Measurements from ENCODE around the gene CACNB2.

DNA sequence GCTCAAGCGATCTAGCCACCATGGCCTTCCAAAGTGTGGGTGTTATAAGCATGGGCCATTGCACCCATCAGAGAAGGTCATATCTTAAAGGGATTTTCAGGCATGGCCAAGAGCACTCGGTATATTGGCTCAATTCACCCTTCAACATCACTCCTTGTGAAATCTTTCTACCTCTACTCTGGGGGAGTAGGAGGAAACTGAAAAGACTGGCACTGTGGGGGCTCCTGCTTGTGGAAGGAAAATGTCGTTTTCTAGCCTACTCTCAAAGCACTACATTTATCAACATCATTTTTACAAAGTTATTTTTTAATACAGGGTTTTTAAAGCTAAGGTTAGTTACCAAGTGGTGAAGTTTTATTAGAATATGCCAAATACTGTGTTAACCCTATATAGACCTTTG is 42.0 kb upstream of the CACNB2 start:
- TF ChIP-seq FOSL2 (CRISPR knock-in tag; IDR thresholded peaks at IDR 0.05) = no peak
- TF ChIP-seq, protein P1, sequence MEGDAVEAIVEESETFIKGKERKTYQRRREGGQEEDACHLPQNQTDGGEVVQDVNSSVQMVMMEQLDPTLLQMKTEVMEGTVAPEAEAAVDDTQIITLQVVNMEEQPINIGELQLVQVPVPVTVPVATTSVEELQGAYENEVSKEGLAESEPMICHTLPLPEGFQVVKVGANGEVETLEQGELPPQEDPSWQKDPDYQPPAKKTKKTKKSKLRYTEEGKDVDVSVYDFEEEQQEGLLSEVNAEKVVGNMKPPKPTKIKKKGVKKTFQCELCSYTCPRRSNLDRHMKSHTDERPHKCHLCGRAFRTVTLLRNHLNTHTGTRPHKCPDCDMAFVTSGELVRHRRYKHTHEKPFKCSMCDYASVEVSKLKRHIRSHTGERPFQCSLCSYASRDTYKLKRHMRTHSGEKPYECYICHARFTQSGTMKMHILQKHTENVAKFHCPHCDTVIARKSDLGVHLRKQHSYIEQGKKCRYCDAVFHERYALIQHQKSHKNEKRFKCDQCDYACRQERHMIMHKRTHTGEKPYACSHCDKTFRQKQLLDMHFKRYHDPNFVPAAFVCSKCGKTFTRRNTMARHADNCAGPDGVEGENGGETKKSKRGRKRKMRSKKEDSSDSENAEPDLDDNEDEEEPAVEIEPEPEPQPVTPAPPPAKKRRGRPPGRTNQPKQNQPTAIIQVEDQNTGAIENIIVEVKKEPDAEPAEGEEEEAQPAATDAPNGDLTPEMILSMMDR (CRISPR knock-in tag; IDR thresholded peaks at IDR 0.05) = no peak
- TF ChIP-seq, protein P2, sequence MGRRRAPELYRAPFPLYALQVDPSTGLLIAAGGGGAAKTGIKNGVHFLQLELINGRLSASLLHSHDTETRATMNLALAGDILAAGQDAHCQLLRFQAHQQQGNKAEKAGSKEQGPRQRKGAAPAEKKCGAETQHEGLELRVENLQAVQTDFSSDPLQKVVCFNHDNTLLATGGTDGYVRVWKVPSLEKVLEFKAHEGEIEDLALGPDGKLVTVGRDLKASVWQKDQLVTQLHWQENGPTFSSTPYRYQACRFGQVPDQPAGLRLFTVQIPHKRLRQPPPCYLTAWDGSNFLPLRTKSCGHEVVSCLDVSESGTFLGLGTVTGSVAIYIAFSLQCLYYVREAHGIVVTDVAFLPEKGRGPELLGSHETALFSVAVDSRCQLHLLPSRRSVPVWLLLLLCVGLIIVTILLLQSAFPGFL (CRISPR knock-in tag; IDR thresholded peaks at IDR 0.05) = no peak
- TF ChIP-seq ZFX (CRISPR knock-in tag; IDR thresholded peaks at IDR 0.05; ENCODE audit: low read depth) = no peak
- TF ChIP-seq, protein P3, sequence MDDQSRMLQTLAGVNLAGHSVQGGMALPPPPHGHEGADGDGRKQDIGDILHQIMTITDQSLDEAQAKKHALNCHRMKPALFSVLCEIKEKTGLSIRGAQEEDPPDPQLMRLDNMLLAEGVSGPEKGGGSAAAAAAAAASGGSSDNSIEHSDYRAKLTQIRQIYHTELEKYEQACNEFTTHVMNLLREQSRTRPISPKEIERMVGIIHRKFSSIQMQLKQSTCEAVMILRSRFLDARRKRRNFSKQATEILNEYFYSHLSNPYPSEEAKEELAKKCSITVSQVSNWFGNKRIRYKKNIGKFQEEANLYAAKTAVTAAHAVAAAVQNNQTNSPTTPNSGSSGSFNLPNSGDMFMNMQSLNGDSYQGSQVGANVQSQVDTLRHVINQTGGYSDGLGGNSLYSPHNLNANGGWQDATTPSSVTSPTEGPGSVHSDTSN (CRISPR knock-in tag; IDR thresholded peaks at IDR 0.05; ENCODE audit: borderline replicate concordance) = no peak
- no peak for TF ChIP-seq ZMYM2 (CRISPR knock-in tag; IDR thresholded peaks at IDR 0.05)
- TF ChIP-seq, protein P4, sequence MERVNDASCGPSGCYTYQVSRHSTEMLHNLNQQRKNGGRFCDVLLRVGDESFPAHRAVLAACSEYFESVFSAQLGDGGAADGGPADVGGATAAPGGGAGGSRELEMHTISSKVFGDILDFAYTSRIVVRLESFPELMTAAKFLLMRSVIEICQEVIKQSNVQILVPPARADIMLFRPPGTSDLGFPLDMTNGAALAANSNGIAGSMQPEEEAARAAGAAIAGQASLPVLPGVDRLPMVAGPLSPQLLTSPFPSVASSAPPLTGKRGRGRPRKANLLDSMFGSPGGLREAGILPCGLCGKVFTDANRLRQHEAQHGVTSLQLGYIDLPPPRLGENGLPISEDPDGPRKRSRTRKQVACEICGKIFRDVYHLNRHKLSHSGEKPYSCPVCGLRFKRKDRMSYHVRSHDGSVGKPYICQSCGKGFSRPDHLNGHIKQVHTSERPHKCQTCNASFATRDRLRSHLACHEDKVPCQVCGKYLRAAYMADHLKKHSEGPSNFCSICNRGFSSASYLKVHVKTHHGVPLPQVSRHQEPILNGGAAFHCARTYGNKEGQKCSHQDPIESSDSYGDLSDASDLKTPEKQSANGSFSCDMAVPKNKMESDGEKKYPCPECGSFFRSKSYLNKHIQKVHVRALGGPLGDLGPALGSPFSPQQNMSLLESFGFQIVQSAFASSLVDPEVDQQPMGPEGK (CRISPR knock-in tag; IDR thresholded peaks at IDR 0.05) = no peak
- no peak for TF ChIP-seq HMGA1 (CRISPR knock-in tag; conservative IDR thresholded peaks at IDR 0.05)
- no peak for TF ChIP-seq KAT2B (IDR thresholded peaks at IDR 0.05; ENCODE audit: borderline replicate concordance, low read depth, low read length)
- TF ChIP-seq, protein P5, sequence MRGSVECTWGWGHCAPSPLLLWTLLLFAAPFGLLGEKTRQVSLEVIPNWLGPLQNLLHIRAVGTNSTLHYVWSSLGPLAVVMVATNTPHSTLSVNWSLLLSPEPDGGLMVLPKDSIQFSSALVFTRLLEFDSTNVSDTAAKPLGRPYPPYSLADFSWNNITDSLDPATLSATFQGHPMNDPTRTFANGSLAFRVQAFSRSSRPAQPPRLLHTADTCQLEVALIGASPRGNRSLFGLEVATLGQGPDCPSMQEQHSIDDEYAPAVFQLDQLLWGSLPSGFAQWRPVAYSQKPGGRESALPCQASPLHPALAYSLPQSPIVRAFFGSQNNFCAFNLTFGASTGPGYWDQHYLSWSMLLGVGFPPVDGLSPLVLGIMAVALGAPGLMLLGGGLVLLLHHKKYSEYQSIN (CRISPR knock-in tag; IDR thresholded peaks at IDR 0.05; ENCODE audit: borderline replicate concordance) = no peak
- TF ChIP-seq EZH2 (conservative IDR thresholded peaks at IDR 0.05; ENCODE audit: low read depth, low read length) = no peak
- TF ChIP-seq, protein P6, sequence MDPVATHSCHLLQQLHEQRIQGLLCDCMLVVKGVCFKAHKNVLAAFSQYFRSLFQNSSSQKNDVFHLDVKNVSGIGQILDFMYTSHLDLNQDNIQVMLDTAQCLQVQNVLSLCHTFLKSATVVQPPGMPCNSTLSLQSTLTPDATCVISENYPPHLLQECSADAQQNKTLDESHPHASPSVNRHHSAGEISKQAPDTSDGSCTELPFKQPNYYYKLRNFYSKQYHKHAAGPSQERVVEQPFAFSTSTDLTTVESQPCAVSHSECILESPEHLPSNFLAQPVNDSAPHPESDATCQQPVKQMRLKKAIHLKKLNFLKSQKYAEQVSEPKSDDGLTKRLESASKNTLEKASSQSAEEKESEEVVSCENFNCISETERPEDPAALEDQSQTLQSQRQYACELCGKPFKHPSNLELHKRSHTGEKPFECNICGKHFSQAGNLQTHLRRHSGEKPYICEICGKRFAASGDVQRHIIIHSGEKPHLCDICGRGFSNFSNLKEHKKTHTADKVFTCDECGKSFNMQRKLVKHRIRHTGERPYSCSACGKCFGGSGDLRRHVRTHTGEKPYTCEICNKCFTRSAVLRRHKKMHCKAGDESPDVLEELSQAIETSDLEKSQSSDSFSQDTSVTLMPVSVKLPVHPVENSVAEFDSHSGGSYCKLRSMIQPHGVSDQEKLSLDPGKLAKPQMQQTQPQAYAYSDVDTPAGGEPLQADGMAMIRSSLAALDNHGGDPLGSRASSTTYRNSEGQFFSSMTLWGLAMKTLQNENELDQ (CRISPR knock-in tag; IDR thresholded peaks at IDR 0.05; ENCODE audit: borderline replicate concordance) = no peak
- TF ChIP-seq KLF12 (CRISPR knock-in tag; IDR thresholded peaks at IDR 0.05; ENCODE audit: borderline replicate concordance) = no peak
